Cardiac fibroblast (primary cell): ENCODE measurements around the gene PCDHGC3.

Source experiments
- DNase-seq, 2 donors: peaks; one replicate each; pipeline versions ENCODE4 v3.0.0 to v3.0.0-alpha.2; 2010; ENCODE audit warnings: low read depth in 2 of 2
- H3K4me3 ChIP-seq, 2 donors: replicated peaks in 1 of 2; 1 replicate in 1 of 2; 2 replicates in 1 of 2; pipeline ENCODE4 v1.5.1; 2011; ENCODE audit warnings: low read depth in 2 of 2, low read length in 2 of 2, mild to moderate bottlenecking in 2 of 2, moderate library complexity in 1 of 2
- TF ChIP-seq, protein P1 (sequence below): IDR thresholded peaks from one replicate; pipeline ENCODE4 v1.5.1; 2011; ENCODE audit warnings: low read depth, mild to moderate bottlenecking, low read length, inconsistent platforms

The PCDHGC3 gene

DNA sequence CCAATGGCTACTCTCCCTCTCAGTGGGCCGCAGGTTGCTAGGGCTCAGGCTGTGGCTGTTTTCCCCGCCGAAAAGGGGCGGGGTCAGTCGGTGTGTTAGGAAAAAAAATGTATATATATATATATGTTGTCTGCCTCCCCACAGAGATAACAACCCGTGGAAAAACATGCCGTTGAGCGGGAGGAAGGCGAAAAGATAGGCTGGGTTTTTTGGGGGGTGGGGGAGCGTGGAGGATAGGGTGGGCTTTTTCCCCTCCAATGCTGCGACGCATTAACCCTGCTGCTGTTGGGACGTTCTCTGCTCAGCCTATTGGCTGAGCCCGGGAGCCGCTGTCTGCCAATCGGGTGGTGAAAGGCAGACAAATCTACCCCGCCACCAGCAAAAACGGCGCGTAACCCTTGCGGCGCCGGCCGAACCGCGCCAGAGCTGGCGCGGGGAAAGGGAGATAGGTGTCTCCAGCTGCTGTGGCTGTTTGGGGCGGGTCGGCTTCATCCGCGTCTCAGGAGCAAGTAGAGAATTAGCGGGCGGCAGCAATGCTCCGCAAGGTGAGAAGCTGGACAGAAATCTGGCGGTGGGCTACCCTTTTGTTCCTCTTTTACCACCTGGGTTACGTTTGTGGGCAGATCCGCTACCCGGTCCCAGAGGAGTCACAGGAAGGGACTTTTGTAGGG lies 9.0 kb downstream of the PCDHGC3 start, which contains the start of gene PCDHGC4:
Gene PCDHGC4, plus strand, starts transcription at position 390 of the 671 bp plus-strand sequence. Its CDS starts 144 bp downstream, at position 534.
- DNase-seq: no peak
- TF ChIP-seq, protein P1, sequence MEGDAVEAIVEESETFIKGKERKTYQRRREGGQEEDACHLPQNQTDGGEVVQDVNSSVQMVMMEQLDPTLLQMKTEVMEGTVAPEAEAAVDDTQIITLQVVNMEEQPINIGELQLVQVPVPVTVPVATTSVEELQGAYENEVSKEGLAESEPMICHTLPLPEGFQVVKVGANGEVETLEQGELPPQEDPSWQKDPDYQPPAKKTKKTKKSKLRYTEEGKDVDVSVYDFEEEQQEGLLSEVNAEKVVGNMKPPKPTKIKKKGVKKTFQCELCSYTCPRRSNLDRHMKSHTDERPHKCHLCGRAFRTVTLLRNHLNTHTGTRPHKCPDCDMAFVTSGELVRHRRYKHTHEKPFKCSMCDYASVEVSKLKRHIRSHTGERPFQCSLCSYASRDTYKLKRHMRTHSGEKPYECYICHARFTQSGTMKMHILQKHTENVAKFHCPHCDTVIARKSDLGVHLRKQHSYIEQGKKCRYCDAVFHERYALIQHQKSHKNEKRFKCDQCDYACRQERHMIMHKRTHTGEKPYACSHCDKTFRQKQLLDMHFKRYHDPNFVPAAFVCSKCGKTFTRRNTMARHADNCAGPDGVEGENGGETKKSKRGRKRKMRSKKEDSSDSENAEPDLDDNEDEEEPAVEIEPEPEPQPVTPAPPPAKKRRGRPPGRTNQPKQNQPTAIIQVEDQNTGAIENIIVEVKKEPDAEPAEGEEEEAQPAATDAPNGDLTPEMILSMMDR: no peak
- H3K4me3 ChIP-seq: peak within 1 kb of the TSS in 1 of 2 donors; percentile 25

DNA sequence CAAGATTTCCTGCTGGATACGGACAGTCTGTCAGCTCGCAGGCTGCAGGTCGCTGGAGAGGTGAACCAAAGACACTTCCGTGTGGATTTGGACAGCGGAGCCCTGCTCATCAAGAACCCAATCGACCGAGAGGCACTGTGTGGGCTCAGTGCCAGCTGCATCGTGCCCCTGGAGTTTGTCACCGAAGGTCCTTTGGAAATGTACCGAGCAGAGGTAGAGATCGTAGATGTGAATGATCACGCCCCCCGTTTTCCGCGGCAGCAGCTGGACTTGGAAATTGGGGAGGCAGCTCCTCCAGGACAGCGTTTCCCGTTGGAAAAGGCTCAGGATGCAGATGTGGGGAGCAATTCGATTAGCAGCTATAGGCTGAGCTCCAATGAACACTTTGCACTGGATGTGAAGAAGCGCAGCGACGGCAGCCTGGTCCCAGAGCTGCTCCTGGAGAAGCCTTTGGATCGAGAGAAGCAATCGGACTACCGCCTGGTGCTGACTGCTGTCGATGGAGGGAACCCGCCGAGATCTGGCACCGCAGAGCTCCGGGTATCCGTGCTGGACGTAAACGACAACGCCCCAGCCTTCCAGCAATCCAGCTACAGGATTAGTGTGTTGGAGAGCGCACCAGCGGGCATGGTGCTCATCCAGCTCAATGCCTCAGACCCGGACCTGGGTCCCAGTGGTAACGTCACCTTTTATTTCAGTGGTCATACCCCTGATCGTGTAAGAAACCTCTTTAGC lies 9.7 kb downstream of the PCDHGC3 start:
- peak overlapping the region in 1 of 2 donors; percentile 25 for H3K4me3 ChIP-seq
- TF ChIP-seq, protein P1: no peak
- no peak for DNase-seq

DNA sequence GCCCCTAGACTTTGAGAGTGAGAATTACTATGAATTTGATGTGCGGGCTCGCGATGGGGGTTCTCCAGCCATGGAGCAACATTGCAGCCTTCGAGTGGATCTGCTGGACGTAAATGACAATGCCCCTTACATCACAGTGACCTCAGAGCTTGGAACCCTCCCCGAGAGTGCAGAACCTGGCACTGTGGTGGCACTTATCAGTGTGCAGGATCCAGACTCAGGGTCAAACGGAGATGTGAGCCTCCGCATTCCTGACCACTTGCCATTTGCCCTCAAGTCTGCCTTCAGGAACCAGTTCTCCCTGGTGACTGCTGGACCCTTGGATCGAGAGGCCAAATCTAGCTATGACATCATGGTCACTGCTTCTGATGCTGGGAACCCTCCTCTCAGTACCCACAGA lies 10.3 kb downstream of the PCDHGC3 start:
- TF ChIP-seq, protein P1: no peak
- H3K4me3 ChIP-seq: no peak overlapping the region
- no peak for DNase-seq

DNA sequence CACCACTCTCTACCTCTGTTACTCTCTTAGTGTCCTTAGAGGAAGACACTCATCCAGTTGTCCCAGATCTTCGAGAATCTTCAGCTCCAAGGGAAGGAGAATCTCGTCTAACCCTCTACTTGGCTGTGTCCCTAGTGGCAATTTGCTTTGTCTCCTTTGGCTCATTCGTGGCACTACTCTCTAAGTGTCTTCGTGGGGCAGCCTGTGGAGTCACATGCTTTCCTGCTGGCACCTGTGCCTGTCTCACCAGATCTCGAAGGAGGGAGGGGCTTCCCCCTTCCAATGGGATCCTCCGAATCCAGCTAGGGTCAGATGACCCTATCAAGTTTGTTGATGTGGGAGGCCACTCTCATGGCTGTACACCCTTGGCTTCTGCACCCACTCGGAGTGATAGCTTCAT lies 11.4 kb downstream of the PCDHGC3 start:
- no peak for DNase-seq
- H3K4me3 ChIP-seq: no peak overlapping the region
- TF ChIP-seq, protein P1: no peak

DNA sequence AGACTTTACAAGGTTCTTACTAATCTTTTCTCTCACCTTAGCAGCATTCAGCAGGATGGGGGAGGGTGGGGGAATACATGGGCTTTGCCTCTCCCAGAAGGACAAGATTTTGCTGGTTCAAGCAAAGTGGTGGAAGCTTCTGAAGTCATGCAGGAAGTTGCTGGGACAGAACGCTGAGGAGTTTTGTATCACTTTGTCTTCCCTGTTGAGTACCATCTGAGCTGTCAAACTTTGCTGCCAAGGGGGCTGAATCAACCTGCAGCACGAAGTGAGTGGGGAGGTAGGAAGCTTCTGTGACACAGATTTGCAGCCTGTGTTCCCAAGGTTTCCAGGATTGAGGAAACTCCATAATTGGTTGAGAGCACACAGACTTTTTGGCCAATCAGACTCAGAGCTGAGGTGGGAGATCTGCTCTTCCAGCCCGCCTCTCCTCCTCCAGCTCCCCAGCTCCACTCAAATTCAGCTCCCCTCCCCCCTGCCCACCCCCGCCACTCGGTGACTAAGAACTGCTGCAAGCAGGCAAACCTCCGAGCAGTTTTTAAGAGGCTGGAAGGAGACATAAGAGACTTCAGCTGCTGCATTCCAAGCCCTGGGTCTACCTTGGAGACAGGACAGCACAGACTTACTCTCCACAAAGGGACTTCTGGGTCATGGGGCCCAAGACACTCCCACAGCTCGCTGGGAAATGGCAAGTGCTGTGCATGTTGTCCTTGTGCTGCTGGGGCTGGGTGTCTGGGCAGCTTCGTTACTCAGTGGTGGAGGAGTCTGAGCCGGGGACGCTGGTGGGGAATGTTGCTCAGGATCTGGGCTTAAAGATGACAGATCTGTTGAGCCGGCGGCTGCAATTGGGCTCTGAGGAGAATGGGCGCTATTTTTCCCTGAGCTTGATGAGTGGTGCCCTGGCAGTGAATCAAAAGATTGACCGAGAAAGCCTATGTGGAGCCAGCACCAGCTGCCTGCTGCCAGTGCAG lies 13.1 kb downstream of the PCDHGC3 start, which contains the start of gene PCDHGC5:
Gene PCDHGC5, plus strand, starts transcription at position 491 of the 971 bp plus-strand sequence. Its CDS starts 160 bp downstream, at position 651.
- peak within 1 kb of the TSS in 1 of 2 donors; percentile 10 for H3K4me3 ChIP-seq
- TF ChIP-seq, protein P1: no peak
- DNase-seq: peak; percentile 60 to 79

DNA sequence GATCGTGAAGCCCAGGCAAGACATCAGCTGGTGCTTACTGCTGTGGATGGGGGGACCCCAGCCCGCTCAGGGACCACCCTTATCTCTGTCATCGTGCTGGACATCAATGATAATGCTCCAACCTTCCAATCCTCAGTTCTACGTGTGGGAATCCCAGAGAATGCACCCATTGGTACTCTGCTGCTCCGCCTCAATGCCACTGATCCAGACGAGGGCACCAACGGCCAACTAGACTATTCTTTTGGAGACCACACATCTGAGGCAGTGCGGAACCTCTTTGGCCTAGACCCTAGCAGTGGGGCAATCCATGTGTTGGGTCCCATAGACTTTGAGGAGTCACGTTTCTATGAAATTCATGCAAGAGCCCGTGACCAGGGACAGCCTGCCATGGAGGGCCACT lies 14.1 kb downstream of the PCDHGC3 start:
- TF ChIP-seq, protein P1: no peak
- H3K4me3 ChIP-seq: no peak overlapping the region

More for the DNA sequence above, 14.1 kb downstream of the PCDHGC3 start:
- no peak for DNase-seq
